Peyer's patch (tissue), 4 donors: ENCODE measurements around the gene PRDM8.

Source experiments
- POLR2A ChIP-seq, 2 donors: fragments of 450-650 bp; IDR thresholded peaks; one replicate each; pipeline ENCODE4 v1.5.1; 2017; ENCODE audit warnings: antibody characterized with exemption in 2 of 2, mild to moderate bottlenecking in 2 of 2, moderate library complexity in 2 of 2
- TF ChIP-seq, protein P1 (sequence below), 6 experiments: fragments of 450-650 bp in 4 of 6; fragments of 200-600 bp in 2 of 6; sonication (generic) in 1 of 6; IDR thresholded peaks; one replicate each; pipeline ENCODE4 v1.5.1; 2017 to 2019; ENCODE audit warnings: antibody characterized with exemption in 6 of 6, mild to moderate bottlenecking in 3 of 6, moderate library complexity in 1 of 6

- TF ChIP-seq, protein P1, sequence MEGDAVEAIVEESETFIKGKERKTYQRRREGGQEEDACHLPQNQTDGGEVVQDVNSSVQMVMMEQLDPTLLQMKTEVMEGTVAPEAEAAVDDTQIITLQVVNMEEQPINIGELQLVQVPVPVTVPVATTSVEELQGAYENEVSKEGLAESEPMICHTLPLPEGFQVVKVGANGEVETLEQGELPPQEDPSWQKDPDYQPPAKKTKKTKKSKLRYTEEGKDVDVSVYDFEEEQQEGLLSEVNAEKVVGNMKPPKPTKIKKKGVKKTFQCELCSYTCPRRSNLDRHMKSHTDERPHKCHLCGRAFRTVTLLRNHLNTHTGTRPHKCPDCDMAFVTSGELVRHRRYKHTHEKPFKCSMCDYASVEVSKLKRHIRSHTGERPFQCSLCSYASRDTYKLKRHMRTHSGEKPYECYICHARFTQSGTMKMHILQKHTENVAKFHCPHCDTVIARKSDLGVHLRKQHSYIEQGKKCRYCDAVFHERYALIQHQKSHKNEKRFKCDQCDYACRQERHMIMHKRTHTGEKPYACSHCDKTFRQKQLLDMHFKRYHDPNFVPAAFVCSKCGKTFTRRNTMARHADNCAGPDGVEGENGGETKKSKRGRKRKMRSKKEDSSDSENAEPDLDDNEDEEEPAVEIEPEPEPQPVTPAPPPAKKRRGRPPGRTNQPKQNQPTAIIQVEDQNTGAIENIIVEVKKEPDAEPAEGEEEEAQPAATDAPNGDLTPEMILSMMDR (IDR thresholded peaks at IDR 0.05), result no peak
- no peak for TF ChIP-seq POLR2A (IDR thresholded peaks at IDR 0.05)
These were observed 1.1 kb downstream of the PRDM8 start for GRCh38 chr4:80198441-80198837.
